Upper lobe of right lung (tissue), 1 donor: ENCODE results near the gene CFAP46. TPM values are rescaled to one million over a fixed set of nuclear protein-coding genes. Genes with fewer than 3 reads are reported as not detected.
A peak's percentile ranks its signal among the peaks of the same experiment; 100 is the strongest.

ENCODE experiments used
- ATAC-seq: fragments of 200-7000 bp; cut with Tn5 transposase; one replicate; pipeline ENCODE4 v1.9.1; 2020; ENCODE audit warnings: mild to moderate bottlenecking, moderate library complexity
- DNase-seq: peaks from one replicate; pipeline ENCODE4 v3.0.0-alpha.2; 2020
- H3K27ac ChIP-seq: fragments of 200-600 bp; one replicate; pipeline ENCODE4 v1.8.0; 2022
- H3K27me3 ChIP-seq: fragments of 200-600 bp; one replicate; pipeline ENCODE4 v1.8.0; 2022; ENCODE audit warnings: mild to moderate bottlenecking
- H3K36me3 ChIP-seq: fragments of 200-600 bp; one replicate; pipeline ENCODE4 v1.8.0; 2022
- H3K4me1 ChIP-seq: fragments of 200-600 bp; one replicate; pipeline ENCODE4 v1.8.0; 2022
- H3K4me3 ChIP-seq: fragments of 200-600 bp; one replicate; pipeline ENCODE4 v1.8.0; 2022; ENCODE audit warnings: mild to moderate bottlenecking
- H3K9me3 ChIP-seq: fragments of 200-600 bp; one replicate; pipeline ENCODE4 v1.8.0; 2022
- intact Hi-C: fragments of 100-400 bp; cut with DNase I; formaldehyde crosslinking; loops from one replicate; pipeline ENCODE4 v1.11.0; 2022
- total RNA-seq: library from RNA; stranded (reverse); fragmentation: NEBNext Ultra II Directional; extraction: Animal tissue kit (Norgen Biotek cat#: 25700); gene quantifications from one replicate; pipeline ENCODE4 v1.2.1, GENCODE V29; 2021
- TF ChIP-seq, protein P1 (sequence below): fragments of 200-600 bp; IDR thresholded peaks from one replicate; pipeline ENCODE4 v1.8.0; 2022; ENCODE audit warnings: antibody characterized with exemption
- donor health status: DM: no; HTN: yes; CAD: no; lungs with severe emphysema.

Gene CFAP46
- total RNA-seq, 1 donor from 2014 or later: 0.52 TPM

DNA sequence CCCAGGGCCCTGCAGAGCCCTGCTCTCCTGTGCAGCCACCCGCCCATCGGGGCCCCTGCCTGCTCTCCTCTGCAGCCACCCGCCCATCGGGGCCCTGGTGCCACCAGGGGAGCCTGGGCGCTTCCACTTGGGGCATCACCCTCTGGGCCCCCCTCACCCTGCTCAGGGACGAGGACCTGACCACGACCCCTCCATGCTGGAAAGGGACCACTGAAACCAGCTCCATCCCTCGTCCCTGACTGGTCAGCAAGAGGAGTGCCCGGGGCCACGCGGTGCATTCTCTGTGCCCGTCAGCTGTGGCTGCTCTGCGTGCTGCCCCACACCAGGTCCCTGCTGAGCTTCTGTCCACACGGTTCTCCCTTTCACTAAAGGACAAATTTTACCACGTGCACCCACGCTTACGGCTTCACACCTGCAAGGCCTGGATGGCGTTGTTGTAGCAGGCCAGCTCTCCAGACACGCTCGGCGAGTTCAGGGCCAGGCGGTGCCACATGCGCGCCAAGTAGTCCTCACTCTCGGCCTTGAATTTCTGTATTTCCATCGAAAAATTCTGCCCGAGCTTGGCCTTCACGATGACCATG is 57.6 kb downstream of the CFAP46 start:
- Histone ChIP-seq H3K4me1 (no peaks in the 10 kb centered on the region), H3K27me3 (peaks cover 12% of the 10 kb centered on the region), H3K36me3 (no peaks in the 10 kb centered on the region), H3K9me3 (no peaks in the 10 kb centered on the region), H3K27ac (no peak overlapping the region), H3K4me3 (no peak overlapping the region)
- ATAC-seq: no peak
- TF ChIP-seq, protein P1, sequence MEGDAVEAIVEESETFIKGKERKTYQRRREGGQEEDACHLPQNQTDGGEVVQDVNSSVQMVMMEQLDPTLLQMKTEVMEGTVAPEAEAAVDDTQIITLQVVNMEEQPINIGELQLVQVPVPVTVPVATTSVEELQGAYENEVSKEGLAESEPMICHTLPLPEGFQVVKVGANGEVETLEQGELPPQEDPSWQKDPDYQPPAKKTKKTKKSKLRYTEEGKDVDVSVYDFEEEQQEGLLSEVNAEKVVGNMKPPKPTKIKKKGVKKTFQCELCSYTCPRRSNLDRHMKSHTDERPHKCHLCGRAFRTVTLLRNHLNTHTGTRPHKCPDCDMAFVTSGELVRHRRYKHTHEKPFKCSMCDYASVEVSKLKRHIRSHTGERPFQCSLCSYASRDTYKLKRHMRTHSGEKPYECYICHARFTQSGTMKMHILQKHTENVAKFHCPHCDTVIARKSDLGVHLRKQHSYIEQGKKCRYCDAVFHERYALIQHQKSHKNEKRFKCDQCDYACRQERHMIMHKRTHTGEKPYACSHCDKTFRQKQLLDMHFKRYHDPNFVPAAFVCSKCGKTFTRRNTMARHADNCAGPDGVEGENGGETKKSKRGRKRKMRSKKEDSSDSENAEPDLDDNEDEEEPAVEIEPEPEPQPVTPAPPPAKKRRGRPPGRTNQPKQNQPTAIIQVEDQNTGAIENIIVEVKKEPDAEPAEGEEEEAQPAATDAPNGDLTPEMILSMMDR: no peak
- intact Hi-C loops: no loop called here
- DNase-seq: peak; percentile 61

DNA sequence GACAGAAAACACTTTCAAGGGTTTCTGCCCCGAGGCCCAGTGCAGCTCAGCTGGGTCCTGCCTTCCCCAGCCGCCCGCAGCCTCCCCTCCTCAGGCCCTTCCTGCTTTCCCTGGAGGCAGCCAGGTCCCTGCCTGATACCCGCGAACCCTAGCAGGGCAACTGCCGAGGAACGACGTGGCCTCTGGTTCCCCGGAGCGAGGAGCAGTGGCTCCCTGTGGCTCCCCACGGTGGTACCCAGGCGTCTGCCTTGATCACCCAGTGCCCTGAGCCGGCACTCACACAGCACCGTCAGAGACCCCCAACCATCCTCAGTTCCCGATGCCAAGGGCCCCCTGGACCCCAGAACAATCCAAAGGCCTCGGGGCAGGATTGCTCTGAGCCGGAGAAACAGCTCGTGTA is 58.3 kb downstream of the CFAP46 start:
- ATAC-seq (no peak), DNase-seq (peak; percentile 54)
- intact Hi-C loops: no loop called here
- Histone ChIP-seq H3K9me3 (no peaks in the 10 kb centered on the region), H3K27me3 (peaks cover 12% of the 10 kb centered on the region), H3K27ac (no peak overlapping the region), H3K4me3 (no peak overlapping the region), H3K4me1 (no peaks in the 10 kb centered on the region), H3K36me3 (no peaks in the 10 kb centered on the region)
- TF ChIP-seq, protein P1: no peak

DNA sequence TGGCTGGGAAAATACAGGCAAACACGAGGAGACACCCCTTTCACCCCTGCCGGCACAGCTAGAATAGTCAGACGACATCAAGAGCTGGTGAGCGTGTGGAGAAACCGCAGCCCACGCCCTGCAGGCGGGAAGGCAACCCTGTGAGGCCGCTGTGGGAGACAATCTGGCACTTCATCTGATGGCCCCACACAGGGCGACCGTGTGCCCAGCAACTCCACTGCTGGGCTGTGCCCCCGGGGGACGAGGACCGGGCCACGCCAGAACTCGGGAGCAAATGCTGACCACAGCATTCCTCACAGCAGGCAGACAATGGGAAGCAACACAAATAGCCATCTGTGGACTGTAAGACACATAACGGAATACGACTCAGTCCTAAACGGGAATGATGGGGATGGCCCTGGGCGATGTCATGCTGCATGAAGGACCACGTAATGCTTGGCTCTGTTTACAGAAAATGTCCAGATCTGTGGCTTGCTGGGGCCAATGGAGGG is 58.9 kb downstream of the CFAP46 start:
- Histone ChIP-seq H3K4me3 (no peak overlapping the region), H3K9me3 (no peaks in the 10 kb centered on the region), H3K27ac (no peak overlapping the region), H3K36me3 (no peaks in the 10 kb centered on the region), H3K4me1 (no peaks in the 10 kb centered on the region), H3K27me3 (peaks cover 15% of the 10 kb centered on the region)
- peak; percentile 52 for DNase-seq
- intact Hi-C loops: no loop called here
- no peak for ATAC-seq
- TF ChIP-seq, protein P1: no peak

DNA sequence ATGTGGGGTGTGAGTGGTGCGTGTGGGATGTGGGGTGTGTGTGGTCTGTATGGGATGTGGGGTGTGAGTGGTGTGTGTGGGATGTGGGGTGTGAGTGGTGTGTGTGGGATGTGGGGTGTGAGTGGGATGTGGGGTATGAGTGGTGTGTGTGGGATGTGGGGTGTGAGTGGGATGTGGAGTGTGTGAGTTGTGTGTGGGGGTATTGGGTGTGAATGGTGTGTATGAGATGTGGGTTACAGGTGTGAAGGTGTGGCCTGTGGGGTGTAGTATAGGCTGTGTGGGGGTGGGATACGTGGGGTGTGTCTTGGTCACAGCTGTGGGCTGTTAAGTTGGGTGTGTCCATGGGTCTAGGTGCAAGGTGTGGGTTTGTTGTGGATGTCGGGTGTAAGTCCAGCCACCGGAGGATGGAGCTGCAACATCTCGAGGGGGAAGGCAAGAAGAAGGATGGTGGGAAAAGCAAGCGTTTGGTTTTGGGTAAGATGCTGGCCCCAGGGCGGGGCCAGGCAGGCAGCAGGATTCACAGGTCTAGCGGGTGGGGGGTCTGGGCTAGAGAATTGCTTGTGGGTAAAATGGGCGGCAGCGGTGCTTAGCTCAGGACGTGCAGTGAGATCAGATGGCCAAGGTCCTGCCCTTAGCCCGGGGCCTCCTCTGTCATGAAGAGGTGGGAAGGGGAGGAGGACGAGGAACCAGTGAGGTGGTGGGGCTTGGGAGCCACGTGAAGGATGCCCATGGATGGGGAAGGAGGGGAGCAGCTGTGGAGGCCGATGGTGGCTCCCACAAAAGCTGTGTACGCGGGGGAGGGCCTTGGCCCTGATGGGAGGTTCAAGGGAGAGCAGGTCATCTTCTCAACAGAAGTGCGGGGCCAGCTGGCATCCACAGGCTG is 60.1 kb downstream of the CFAP46 start:
- TF ChIP-seq, protein P1: no peak
- no peak overlapping the region for H3K27ac ChIP-seq
- no peak overlapping the region for H3K4me3 ChIP-seq
- H3K9me3 ChIP-seq: no peaks in the 10 kb centered on the region
- intact Hi-C loops: no loop called here
- DNase-seq (peak; percentile 51), ATAC-seq (no peak)
- H3K27me3 ChIP-seq: peaks cover 27% of the 10 kb centered on the region
- no peaks in the 10 kb centered on the region for H3K4me1 ChIP-seq
- H3K36me3 ChIP-seq: no peaks in the 10 kb centered on the region

DNA sequence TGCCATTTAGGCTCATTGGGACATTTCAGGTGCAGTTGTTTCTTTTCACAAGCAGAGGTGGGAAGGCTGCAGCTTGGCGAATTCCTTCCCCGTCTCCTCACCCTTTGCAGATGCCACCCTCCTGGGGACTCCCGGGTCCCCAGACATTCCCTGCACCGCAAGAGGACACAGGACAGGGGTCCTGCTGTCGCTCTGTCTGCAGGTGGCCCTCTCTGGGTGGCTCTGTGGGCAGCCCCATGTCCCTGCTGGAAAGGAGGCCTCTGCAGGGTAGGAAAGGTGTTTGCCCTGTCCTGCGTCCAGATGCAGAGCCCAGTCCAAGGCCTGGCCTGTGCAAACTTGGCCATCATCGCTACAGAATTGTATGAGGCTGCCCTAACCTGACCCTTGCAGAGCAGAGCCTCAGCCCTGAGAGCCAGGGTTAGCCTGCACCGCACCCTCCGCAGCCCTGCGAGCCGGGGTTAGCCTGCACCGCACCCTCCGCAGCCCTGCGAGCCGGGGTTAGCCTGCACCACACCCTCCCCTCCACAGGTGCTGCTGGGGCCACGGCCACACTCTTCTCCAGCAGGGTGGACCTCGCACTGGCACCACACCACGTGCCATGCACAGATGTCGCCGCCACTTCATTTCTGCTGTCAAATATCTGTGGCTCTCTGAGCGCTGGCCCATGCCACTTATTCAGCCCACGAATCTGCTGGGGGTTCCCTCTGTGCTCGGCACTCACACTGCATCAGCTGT is 61.0 kb downstream of the CFAP46 start:
- TF ChIP-seq, protein P1: no peak
- no peak for ATAC-seq
- Histone ChIP-seq H3K27ac (no peak overlapping the region), H3K36me3 (no peaks in the 10 kb centered on the region), H3K4me1 (no peaks in the 10 kb centered on the region), H3K27me3 (peaks cover 32% of the 10 kb centered on the region), H3K9me3 (no peaks in the 10 kb centered on the region), H3K4me3 (no peak overlapping the region)
- intact Hi-C loops: no loop called here
- peak; percentile 48 for DNase-seq
